GM12878 (cell line): ENCODE results near the gene CAB39. TPM values are rescaled to one million over a fixed set of nuclear protein-coding genes. Genes with fewer than 3 reads are reported as not detected.

Experiments used
- ATAC-seq: fragments of 200-7000 bp; cut with Tn5 transposase; 3 replicates; pipeline ENCODE4 v1.9.1; 2020; ENCODE audit warnings: mild to moderate bottlenecking, moderate library complexity
- BruUV-seq: library from RNA; stranded (reverse); fragments of 400-500 nt; replicated peaks from 2 replicates; lab custom pipeline; 2021; lab: Mats Ljungman, UMichigan
- CTCF ChIA-PET: fragments of 300-600 bp; sonication (Branson Sonifier 250); formaldehyde crosslinking; extraction: SDS; loops from one replicate; lab custom pipeline; 2021; ENCODE audit warnings: inconsistent platforms; lab: Yijun Ruan, JAX
- POLR2A ChIA-PET: fragments of 350-600 bp; formaldehyde crosslinking; extraction: SDS; loops from one replicate; lab custom pipeline; 2021; ENCODE audit warnings: inconsistent platforms; lab: Charles Lee
- RAD21 ChIA-PET: fragments of 300-600 bp; sonication (Branson Sonifier 250); formaldehyde crosslinking; loops from one replicate; lab custom pipeline; 2023; ENCODE audit warnings: antibody characterized with exemption; ENCODE audit not compliant: unreplicated experiment; lab: Charles Lee
- SMC1A ChIA-PET: fragments of 300-600 bp; sonication (Branson Sonifier 250); formaldehyde crosslinking; loops from one replicate; lab custom pipeline; 2023; ENCODE audit not compliant: unreplicated experiment, uncharacterized antibody; lab: Charles Lee
- DNase-seq: peaks from one replicate; pipeline ENCODE4 v3.0.0-alpha.2; 2011; ENCODE audit warnings: low read depth, low spot score
- FAIRE-seq: peaks from 3 replicates; lab custom pipeline; 2011; peaks lifted over from hg19 to GRCh38; lab: Jason Lieb, UNC
- H2AFZ ChIP-seq: 2 replicates; pipeline ENCODE4 v1.6.0; 2011; ENCODE audit warnings: low read depth, low read length, control low read depth; ENCODE audit not compliant: control insufficient read depth
- H3K27ac ChIP-seq: 2 replicates; pipeline ENCODE4 v1.5.1; 2011; ENCODE audit warnings: control low read depth; ENCODE audit not compliant: control insufficient read depth, insufficient read depth
- H3K27me3 ChIP-seq, 2 experiments: replicated peaks in 1 of 2; 2 replicates each; pipeline versions ENCODE4 v1.6.0 to v1.6.1; 2011; ENCODE audit warnings: low read length in 1 of 2; ENCODE audit not compliant: control insufficient read depth in 2 of 2, insufficient read depth in 2 of 2
- H3K36me3 ChIP-seq, 2 experiments: 2 replicates each; pipeline ENCODE4 v1.5.1; 2011; ENCODE audit warnings: low read length in 1 of 2; ENCODE audit not compliant: control insufficient read depth in 2 of 2, insufficient read depth in 2 of 2
- H3K4me1 ChIP-seq: 2 replicates; pipeline ENCODE4 v1.6.1; 2011; ENCODE audit warnings: mild to moderate bottlenecking, low read length, moderate library complexity, mixed read lengths; ENCODE audit not compliant: control insufficient read depth, insufficient read depth
- H3K4me2 ChIP-seq: 2 replicates; pipeline ENCODE4 v1.6.0; 2011; ENCODE audit warnings: control low read depth; ENCODE audit not compliant: control insufficient read depth, insufficient read depth
- H3K4me3 ChIP-seq: fragments of 200-600 bp; sonication (generic); 2 replicates; pipeline ENCODE4 v1.5.1; 2016
- H3K79me2 ChIP-seq: 2 replicates; pipeline ENCODE4 v1.6.0; 2011; ENCODE audit warnings: low read length; ENCODE audit not compliant: control insufficient read depth, insufficient read depth
- H3K9ac ChIP-seq: 2 replicates; pipeline ENCODE4 v1.8.0; 2011; ENCODE audit warnings: low read length, control low read depth, mixed read lengths; ENCODE audit not compliant: control insufficient read depth, insufficient read depth
- H3K9me3 ChIP-seq: replicated peaks from 3 replicates; pipeline ENCODE4 v1.5.1; 2011; ENCODE audit warnings: mild to moderate bottlenecking, low read length; ENCODE audit not compliant: control insufficient read depth, insufficient read depth
- H4K20me1 ChIP-seq: 2 replicates; pipeline ENCODE4 v1.6.0; 2011; ENCODE audit not compliant: control insufficient read depth, insufficient read depth
- BACH1 ChIP-seq: fragments of 450-650 bp; IDR thresholded peaks from 2 replicates; pipeline ENCODE4 v1.6.1; 2017; ENCODE audit warnings: mild to moderate bottlenecking, borderline replicate concordance
- BHLHE40 ChIP-seq, 2 experiments: fragments of 450-650 bp in 1 of 2; IDR thresholded peaks; 2 replicates each; pipeline ENCODE4 v1.6.1; 2011 to 2017; ENCODE audit warnings: low read depth in 2 of 2, borderline replicate concordance in 1 of 2, improper control_type of control experiment in 1 of 2, low read length in 1 of 2, mild to moderate bottlenecking in 1 of 2
- IKZF1 ChIP-seq: fragments of 450-650 bp; conservative IDR thresholded peaks from 2 replicates; pipeline ENCODE4 v1.6.1; 2017; ENCODE audit warnings: antibody characterized with exemption, mild to moderate bottlenecking
- NFIC ChIP-seq: IDR thresholded peaks from 2 replicates; pipeline ENCODE4 v1.6.1; 2012; ENCODE audit warnings: low read depth, mild to moderate bottlenecking, inconsistent platforms, low read length, moderate library complexity
- RBBP5 ChIP-seq: fragments of 200-600 bp; sonication (generic); conservative IDR thresholded peaks from 2 replicates; pipeline ENCODE4 v1.6.1; 2016
- SMC3 ChIP-seq: IDR thresholded peaks from 2 replicates; pipeline ENCODE4 v1.6.1; 2011; ENCODE audit warnings: low read length, improper control_type of control experiment, borderline replicate concordance
- SUZ12 ChIP-seq: fragments of 200-600 bp; sonication (generic); IDR thresholded peaks from one replicate; pipeline ENCODE4 v1.6.1; 2018; ENCODE audit warnings: antibody characterized with exemption, mild to moderate bottlenecking; ENCODE audit not compliant: unreplicated experiment
- TAF1 ChIP-seq: IDR thresholded peaks from 2 replicates; pipeline ENCODE4 v1.6.1; 2011; ENCODE audit warnings: mild to moderate bottlenecking, low read depth, low read length, borderline replicate concordance
- WRNIP1 ChIP-seq: IDR thresholded peaks from 2 replicates; pipeline ENCODE4 v1.6.1; 2011; ENCODE audit warnings: low read depth, low read length, improper control_type of control experiment, borderline replicate concordance
- YY1 ChIP-seq: IDR thresholded peaks from 2 replicates; pipeline ENCODE4 v1.6.1; 2011; ENCODE audit warnings: low read depth, mild to moderate bottlenecking, low read length
- ZNF24 ChIP-seq: fragments of 450-650 bp; IDR thresholded peaks from 2 replicates; pipeline ENCODE4 v1.6.1; 2017; ENCODE audit warnings: antibody characterized with exemption, mild to moderate bottlenecking
- ZNF592 ChIP-seq: fragments of 450-650 bp; IDR thresholded peaks from 2 replicates; pipeline ENCODE4 v1.6.1; 2017; ENCODE audit warnings: mild to moderate bottlenecking, moderate library complexity
- ZNF622 ChIP-seq: fragments of 450-650 bp; IDR thresholded peaks from 2 replicates; pipeline ENCODE4 v1.6.1; 2017; ENCODE audit warnings: mild to moderate bottlenecking, inconsistent platforms
- WGBS: methylation state at CpG from one replicate; pipeline ENCODE4 v1.1.6; 2016; ENCODE audit warnings: low lambda C conversion rate; ENCODE audit not compliant: insufficient replicate concordance, insufficient coverage; ENCODE audit errors: missing lambda C conversion rate; 5-methylcytosine and 5-hydroxymethylcytosine counted together
- in situ Hi-C: fragments of 300-500 bp; cut with MboI; formaldehyde crosslinking; loops from 9 replicates; pipeline ENCODE4 v1.14.3; 2018; ENCODE audit warnings: mixed read lengths
- intact Hi-C: fragments of 100-400 bp; cut with micrococcal nuclease; formaldehyde crosslinking; loops from one replicate; pipeline ENCODE4 v1.14.2; 2022; ENCODE audit not compliant: unreplicated experiment
- polyA plus RNA-seq, 11 experiments: library from polyadenylated mRNA; depleted of rRNA in 4 of 11; unstranded in 6 of 11; stranded (reverse) in 5 of 11; fragments of >200 nt; fragmentation: Nextera tagmentation in 4 of 11; fragmentation: Illumina TruSeq in 1 of 11; extraction: Ambion mirVana in 4 of 11; extraction: Trizol in 1 of 11; gene quantifications; 1 replicate in 1 of 11; 2 replicates in 10 of 11; pipeline versions ENCODE4 v1.2.1 to v1.2.3, GENCODE V29; 2011 to 2016; ENCODE audit warnings: inconsistent platforms in 2 of 11, missing spikeins in 2 of 11, low read depth in 1 of 11
- total RNA-seq, 4 experiments: library from RNA; depleted of rRNA in 3 of 4; stranded (reverse); fragments of >200 nt in 3 of 4; fragmentation: Illumina TruSeq in 1 of 4; extraction: Trizol in 1 of 4; gene quantifications; 2 replicates each; pipeline versions ENCODE4 v1.2.1 to v1.2.3, GENCODE V29; 2013 to 2021

Gene CAB39
- total and polyA plus RNA-seq, 10 of the 15 experiments (the other 5 are each of a cell fraction or from before 2014, with no cell fraction given): 13.3 to 129 (median 62.9) TPM

- TF ChIP-seq IKZF1 (no peak), YY1 (no peak)
Measured at GRCh38 chr2:230830428-230830827, 117.8 kb downstream of the CAB39 start (continued).

- BruUV-seq: no TSS peak
- 36% methylated on average over 2 of the region's 2 CpGs for WGBS
- no peak for ATAC-seq
- no peak for TF ChIP-seq ZNF622
- TF ChIP-seq BHLHE40 (IDR thresholded peaks at IDR 0.05; ENCODE audit: borderline replicate concordance in 1 of 2, low read depth in 2 of 2, low read length in 1 of 2): no peak
- no peak for TF ChIP-seq TAF1
- no peak for TF ChIP-seq BACH1
- no peak for TF ChIP-seq RBBP5
- TF ChIP-seq ZNF592: no peak
- TF ChIP-seq NFIC: no peak
- TF ChIP-seq SMC3: no peak
- no peak for TF ChIP-seq SUZ12
- no peak for TF ChIP-seq ZNF24
- no peak for TF ChIP-seq WRNIP1
- Histone ChIP-seq H3K4me3 (no peak overlapping the region), H3K4me1 (no peaks in the 10 kb centered on the region), H3K9ac (no peak overlapping the region), H3K79me2 (no peaks in the 10 kb centered on the region), H3K27me3 (peaks cover 0 to 1% of the 10 kb centered on the region in 2 experiments; a peak in 1 of 4 replicates), H3K36me3 (no peaks in the 10 kb centered on the region), H2AFZ (no peak overlapping the region), H4K20me1 (no peaks in the 10 kb centered on the region), H3K27ac (no peak overlapping the region), H3K9me3 (peaks cover 6% of the 10 kb centered on the region; the same call in 2 of the 3 replicates), H3K4me2 (no peak overlapping the region)
- SMC1A ChIA-PET: interaction anchor here (0.7 to 1.6 kb wide), 4 partner anchors 10 to 45 kb away, joined by 3 to 9 read pairs (median 6); no protein-coding TSS in a partner anchor
- CTCF ChIA-PET: interaction anchor here (0.7 to 2.7 kb wide), 10 partner anchors 9 to 221 kb away, joined by 3 to 15 read pairs (median 4); no protein-coding TSS in a partner anchor
- intact Hi-C loops: no loop called here
- FAIRE-seq: no peak
- POLR2A ChIA-PET: interaction anchor here (0.6 to 0.8 kb wide), 3 partner anchors 20 to 484 kb away, joined by 3 read pairs; no protein-coding TSS in a partner anchor
- in situ Hi-C loops: no loop called here
- RAD21 ChIA-PET: interaction anchor here (0.7 to 3.2 kb wide), 4 partner anchors 16 to 280 kb away, joined by 3 to 15 read pairs (median 3); no protein-coding TSS in a partner anchor
- DNase-seq: no peak
Measured at GRCh38 chr2:230840301-230840700, 127.7 kb downstream of the CAB39 start.
